Colonic mucosa (tissue), 4 donors: ENCODE measurements around the gene ZNF790. TPM values are rescaled to one million over a fixed set of nuclear protein-coding genes. Genes with fewer than 3 reads are reported as not detected.

Experiments
- DNase-seq: peaks from one replicate; pipeline ENCODE4 v3.0.0-alpha.2; 2020
- H3K27ac ChIP-seq: fragments of 200-600 bp; one replicate; pipeline ENCODE4 v1.8.0; 2021
- H3K27me3 ChIP-seq: fragments of 200-600 bp; one replicate; pipeline ENCODE4 v1.8.0; 2021
- H3K36me3 ChIP-seq: fragments of 200-600 bp; one replicate; pipeline ENCODE4 v1.8.0; 2021
- H3K4me1 ChIP-seq: fragments of 200-600 bp; one replicate; pipeline ENCODE4 v1.8.0; 2021; ENCODE audit warnings: mild to moderate bottlenecking
- H3K4me3 ChIP-seq: fragments of 200-600 bp; one replicate; pipeline ENCODE4 v1.8.0; 2021
- H3K9ac ChIP-seq, 2 donors: one replicate each; pipeline ENCODE4 v1.7.0; 2013; ENCODE audit warnings: control low read depth in 2 of 2, low read depth in 2 of 2, low read length in 2 of 2
- H3K9me3 ChIP-seq: fragments of 200-600 bp; one replicate; pipeline ENCODE4 v1.8.0; 2021
- CTCF ChIP-seq: fragments of 200-600 bp; IDR thresholded peaks from one replicate; pipeline ENCODE4 v1.8.0; 2022; ENCODE audit warnings: antibody characterized with exemption, mild to moderate bottlenecking
- intact Hi-C: fragments of 100-400 bp; cut with DNase I; formaldehyde crosslinking; loops from one replicate; pipeline ENCODE4 v1.14.1; 2022
- total RNA-seq, 2 donors: library from RNA; stranded (reverse); fragmentation: NEBNext Ultra II Directional in 1 of 2; extraction: Animal tissue kit (Norgen Biotek cat#: 25700) in 1 of 2; gene quantifications; one replicate each; pipeline ENCODE4 v1.2.1, GENCODE V29; 2021
- donor health status: healthy.
- donor health status: DM: no; HTN: no; CAD: no.
- donor health status: DM: no; HTN: no; CAD: no.

ZNF790 gene
- 1 to 10 TPM; 3.1 to 3.9 TPM for total RNA-seq

GRCh38 chr19:36837906-36838783, at the start of gene ZNF790:
Gene ZNF790, minus strand, starts transcription at chr19:36838387. Its CDS starts 12,768 bp downstream, at chr19:36825619.
- H3K4me1 ChIP-seq, result no peaks in the 10 kb centered on the region
- peak within 1 kb of the TSS; percentile 87 for H3K27ac ChIP-seq
- H3K9me3 ChIP-seq, result peaks cover 3% of the 10 kb centered on the region
- H3K9ac ChIP-seq, result peak within 1 kb of the TSS; percentile 55 to 72
- peak within 1 kb of the TSS; percentile 79 for H3K4me3 ChIP-seq
- intact Hi-C loops, result loop anchor here (10.0 kb wide), 1 partner anchor 63 kb away; the partner anchor contains the start of gene ZNF850
- no peaks in the 10 kb centered on the region for H3K36me3 ChIP-seq
- peak; percentile 91 for DNase-seq
- no peaks in the 10 kb centered on the region for H3K27me3 ChIP-seq
- TF ChIP-seq CTCF, result no peak

DNA sequence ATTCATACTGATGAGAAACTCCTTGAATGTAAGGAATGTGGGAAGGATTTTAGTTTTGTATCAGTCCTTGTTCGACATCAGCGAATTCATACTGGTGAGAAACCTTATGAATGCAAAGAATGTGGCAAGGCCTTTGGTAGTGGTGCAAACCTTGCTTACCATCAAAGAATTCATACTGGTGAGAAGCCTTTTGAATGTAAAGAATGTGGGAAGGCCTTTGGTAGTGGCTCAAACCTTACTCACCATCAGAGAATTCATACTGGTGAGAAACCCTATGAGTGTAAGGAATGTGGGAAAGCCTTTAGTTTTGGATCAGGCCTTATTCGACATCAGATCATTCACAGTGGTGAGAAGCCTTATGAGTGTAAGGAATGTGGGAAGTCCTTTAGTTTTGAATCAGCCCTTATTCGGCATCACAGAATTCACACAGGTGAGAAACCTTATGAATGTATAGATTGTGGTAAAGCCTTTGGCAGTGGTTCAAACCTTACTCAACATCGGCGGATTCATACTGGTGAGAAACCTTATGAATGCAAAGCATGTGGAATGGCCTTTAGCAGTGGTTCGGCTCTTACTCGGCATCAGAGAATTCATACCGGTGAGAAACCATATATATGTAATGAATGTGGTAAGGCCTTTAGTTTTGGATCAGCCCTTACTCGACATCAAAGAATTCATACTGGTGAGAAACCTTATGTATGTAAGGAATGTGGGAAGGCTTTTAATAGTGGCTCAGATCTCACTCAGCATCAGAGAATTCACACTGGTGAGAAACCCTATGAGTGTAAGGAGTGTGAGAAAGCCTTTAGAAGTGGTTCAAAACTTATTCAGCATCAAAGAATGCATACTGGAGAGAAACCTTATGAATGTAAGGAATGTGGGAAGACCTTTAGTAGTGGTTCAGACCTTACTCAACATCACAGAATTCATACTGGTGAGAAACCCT, 39.1 kb upstream of the ZNF790 start:
- H3K9me3 ChIP-seq, result peaks cover 9% of the 10 kb centered on the region
- H3K4me1 ChIP-seq, result no peaks in the 10 kb centered on the region
- intact Hi-C loops, result no loop called here
- no peaks in the 10 kb centered on the region for H3K36me3 ChIP-seq
- no peak overlapping the region for H3K27ac ChIP-seq
- no peaks in the 10 kb centered on the region for H3K27me3 ChIP-seq
- H3K4me3 ChIP-seq, result no peak overlapping the region
- H3K9ac ChIP-seq, result no peak overlapping the region
- no peak for TF ChIP-seq CTCF
- DNase-seq, result no peak

GRCh38 chr19:36851898-36852297, 13.7 kb upstream of the ZNF790 start:
- Histone ChIP-seq H3K9ac (no peak overlapping the region), H3K36me3 (no peaks in the 10 kb centered on the region), H3K27me3 (no peaks in the 10 kb centered on the region), H3K4me1 (peaks cover 5% of the 10 kb centered on the region), H3K27ac (no peak overlapping the region), H3K4me3 (no peak overlapping the region), H3K9me3 (no peaks in the 10 kb centered on the region)
- intact Hi-C loops, result loop anchor here (5.0 kb wide), 1 partner anchor 165 kb away; the partner anchor contains the start of gene ZNF567
- DNase-seq, result no peak
- no peak for TF ChIP-seq CTCF

- no peak for TF ChIP-seq CTCF
- H3K4me1 ChIP-seq, result peaks cover 5% of the 10 kb centered on the region
Measured at GRCh38 chr19:36850559-36851442, 12.6 kb upstream of the ZNF790 start, which contains the start of gene ZNF345. Gene ZNF345, plus strand, starts transcription at chr19:36850876. Its CDS starts 25,955 bp downstream, at chr19:36876831.

More at GRCh38 chr19:36850559-36851442, 12.6 kb upstream of the ZNF790 start, which contains the start of gene ZNF345:
- Histone ChIP-seq H3K27me3 (no peaks in the 10 kb centered on the region), H3K36me3 (no peaks in the 10 kb centered on the region), H3K27ac (peak within 1 kb of the TSS; percentile 90), H3K4me3 (peak within 1 kb of the TSS; percentile 72), H3K9me3 (no peaks in the 10 kb centered on the region), H3K9ac (peak within 1 kb of the TSS; percentile 88 to 93)
- intact Hi-C loops, result loop anchor here (5.0 kb wide), 1 partner anchor 164 kb away; the partner anchor contains the start of gene ZNF567
- DNase-seq, result peak; percentile 93
